ENCODE measurements around the gene CCDC63.
"Not testable (repeated sequence)": the region's sequence is repeated elsewhere in the genome, so short reads cannot be mapped to it uniquely, and the experiment has no call there.

CCDC63 gene

DNA sequence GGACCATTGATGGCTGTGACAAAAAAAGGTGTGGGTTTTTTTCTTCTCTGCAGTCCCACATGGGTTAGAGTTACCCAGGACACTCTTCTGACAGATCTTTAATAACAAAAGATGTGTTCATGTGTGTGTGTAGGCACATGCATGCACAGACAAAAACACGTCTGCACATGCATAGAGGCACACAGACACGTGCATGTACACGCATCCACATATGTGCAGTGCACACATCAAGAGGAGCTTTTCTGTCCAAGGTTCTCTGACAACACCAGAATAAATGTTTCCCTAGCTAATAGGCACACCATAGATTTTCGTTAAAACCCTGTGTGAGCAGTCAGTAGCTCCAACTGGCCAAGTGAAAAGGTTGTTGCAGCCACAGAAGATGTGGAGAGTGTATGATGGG lies 76.4 kb downstream of the CCDC63 start:
- no peak for DNase-seq (ENCODE audit: low spot score)

DNA sequence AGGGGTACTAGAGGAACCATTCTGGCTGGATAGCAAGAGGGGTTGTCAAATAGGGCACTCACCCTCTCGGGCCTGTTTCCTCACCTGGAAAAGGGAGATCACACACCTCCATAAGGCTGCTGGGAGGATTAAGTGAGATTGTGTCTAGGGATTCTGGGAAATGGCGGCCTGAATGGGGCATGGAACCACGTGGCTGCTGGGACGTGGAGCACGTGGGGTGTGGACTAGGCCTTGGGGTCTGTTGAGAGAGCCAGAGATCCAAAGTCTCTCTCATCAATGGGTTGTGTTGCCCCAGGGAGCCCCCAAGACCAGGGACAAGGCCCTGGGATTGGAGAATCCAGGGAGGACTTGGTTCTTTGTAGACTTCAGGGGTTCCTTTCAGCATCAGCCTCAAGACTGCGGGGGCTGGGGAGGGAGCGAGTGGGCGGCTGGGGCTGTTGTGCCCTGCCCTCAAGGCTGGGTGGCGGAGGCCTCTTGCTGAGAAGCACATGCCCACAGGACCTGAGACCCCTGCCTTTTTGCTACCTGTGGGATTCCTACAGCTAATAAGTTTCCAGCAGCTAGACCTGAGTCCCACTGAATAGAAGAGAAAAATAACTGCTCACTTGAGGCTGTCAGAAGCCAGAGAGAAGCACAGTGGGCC lies 77.0 kb downstream of the CCDC63 start:
- no peak for DNase-seq (ENCODE audit: low spot score)

DNA sequence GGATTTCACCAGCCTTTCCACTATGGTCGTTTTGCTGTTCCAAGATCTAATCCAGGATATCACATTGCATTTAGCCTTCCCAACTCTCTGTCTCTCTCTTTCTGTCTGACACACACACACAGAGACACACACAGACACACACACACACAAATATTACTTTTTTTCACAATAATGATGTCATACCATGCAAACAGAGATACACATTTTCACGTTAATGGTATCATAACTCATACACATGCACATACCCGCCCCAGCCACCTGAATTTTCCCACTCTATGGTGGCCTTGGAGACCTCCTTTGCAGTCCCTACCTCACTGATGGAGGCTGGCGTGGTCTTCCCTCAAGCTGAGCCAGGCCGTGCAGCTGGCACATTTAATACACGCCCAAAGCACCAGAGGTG lies 80.8 kb downstream of the CCDC63 start:
- DNase-seq (ENCODE audit: low spot score), result no peak

DNA sequence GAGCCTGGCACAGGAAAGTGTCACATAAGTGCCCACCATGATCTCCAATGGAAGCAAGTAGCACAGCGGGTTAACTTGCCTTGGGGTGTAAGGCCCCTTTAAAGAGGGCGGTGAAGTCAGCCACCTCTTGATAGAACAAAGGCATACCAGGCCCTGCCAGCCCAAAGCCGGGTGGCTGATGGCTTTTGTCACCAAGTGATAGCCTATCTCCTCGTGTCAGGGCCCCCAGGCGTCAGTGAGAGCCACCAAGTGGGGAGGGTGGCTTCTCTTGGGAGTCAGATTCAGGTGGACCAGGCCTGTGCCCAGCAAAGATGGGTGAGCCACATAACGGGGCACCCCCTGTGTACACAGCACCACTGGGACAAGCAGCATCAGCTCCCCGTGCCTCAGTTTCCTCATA lies 81.9 kb downstream of the CCDC63 start:
- DNase-seq (ENCODE audit: low spot score), result peak; percentile 4

GRCh38 chr12:110929818-110930217 lies 83.0 kb downstream of the CCDC63 start:
- no peak for DNase-seq (ENCODE audit: low spot score)

- DNase-seq (ENCODE audit: low spot score), result no peak
These were observed 83.8 kb downstream of the CCDC63 start for GRCh38 chr12:110930348-110931314.

DNA sequence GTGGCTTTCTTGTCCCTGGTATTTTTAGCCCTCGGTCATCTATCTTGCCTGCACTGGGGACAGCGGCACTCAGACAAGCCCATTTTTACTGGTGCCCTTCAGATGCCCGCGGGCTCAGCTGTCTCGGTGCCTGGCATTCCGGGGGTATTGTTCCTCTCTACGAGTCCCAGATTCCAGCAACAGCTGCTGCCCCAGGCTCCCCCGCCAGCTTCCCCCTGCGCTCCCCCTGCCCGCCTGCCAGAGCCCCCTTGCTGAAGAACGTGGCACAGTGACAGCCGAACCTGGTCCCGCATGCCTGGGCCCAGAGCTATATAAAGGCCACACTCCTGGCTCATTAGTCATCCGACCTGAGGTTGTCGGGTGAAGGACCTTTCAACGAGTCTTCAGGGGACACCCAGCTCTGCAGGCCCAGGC lies 84.5 kb downstream of the CCDC63 start:
- no peak for DNase-seq (ENCODE audit: low spot score)

DNA sequence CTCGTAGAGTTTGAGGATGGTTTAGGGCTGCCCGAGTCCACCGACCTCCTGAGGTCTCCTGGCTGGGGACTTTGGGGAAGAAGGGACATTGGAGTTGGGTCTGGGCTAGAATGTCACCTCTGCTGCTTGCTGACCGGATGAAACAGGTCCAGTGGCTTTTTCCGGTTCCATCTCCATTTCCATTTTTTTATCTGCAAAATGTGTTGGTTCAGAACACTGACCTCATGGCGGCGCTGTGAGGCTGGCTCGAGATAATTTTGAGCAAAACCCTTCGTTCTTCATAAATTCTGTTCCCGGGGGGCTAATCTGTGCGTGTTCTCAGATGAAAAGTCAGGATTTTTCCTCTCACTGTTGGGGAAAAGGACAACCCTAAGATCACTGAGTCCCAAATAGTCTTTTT lies 85.3 kb downstream of the CCDC63 start:
- no peak for DNase-seq (ENCODE audit: low spot score)

- DNase-seq (ENCODE audit: low spot score), result no peak
These were observed 86.7 kb downstream of the CCDC63 start for GRCh38 chr12:110933326-110933974.

GRCh38 chr12:110934093-110934852 lies 87.5 kb downstream of the CCDC63 start:
- DNase-seq (ENCODE audit: low spot score), result no peak

DNA sequence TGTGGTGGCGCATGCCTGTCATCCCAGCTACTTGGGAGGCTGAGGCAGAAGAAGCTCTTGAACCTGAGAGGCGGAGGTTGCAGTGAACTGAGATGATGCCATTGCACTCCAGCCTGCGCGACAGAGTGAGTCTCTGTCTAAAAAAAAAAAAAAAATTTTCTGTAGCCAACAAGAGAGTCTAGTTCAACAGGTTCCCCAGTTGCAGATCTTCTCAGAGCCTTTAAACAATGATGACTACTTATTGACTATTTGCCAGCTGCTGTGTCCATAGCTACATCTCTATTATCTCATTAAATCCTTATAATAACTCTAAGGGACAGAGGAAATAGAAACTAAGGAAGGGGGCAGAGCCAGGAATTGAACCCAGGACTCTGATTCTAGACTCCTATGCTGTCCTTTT lies 88.8 kb downstream of the CCDC63 start:
- no peak for DNase-seq (ENCODE audit: low spot score)

DNA sequence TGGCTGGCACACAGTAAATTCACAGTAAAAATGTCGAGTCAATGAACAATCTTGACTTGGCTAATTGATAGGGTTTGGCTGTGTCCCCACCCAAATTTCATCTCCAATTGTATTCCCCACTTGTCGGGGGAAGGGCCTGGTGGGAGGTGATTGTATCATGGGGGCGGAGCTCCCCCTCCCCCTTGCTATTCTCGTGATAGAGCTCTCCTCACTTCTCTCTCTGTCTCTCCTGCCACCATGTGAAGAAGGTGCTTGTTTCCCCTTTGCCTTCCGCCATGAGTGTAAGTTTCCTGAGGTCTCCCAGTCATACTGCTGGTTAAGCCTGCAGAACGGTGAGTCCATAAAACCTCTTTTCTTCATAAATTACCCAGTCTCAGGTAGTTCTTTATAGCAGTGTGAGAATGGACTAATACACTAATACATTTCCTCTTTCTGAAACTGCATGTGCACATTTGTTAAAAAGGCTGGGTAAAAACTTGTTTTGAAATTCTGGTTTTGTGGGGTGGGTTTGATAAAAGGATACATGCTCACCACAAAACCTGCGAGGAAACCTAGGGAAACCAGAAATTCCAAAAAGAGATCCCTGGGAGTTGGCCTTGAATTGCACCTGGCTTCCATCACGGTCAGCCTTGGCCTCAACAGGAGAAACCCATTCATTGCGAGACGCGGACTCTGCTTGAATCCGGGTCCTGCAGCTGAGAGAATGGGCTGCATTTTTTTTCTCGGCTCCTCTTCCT lies 89.7 kb downstream of the CCDC63 start:
- DNase-seq (ENCODE audit: low spot score), result no peak

- DNase-seq (ENCODE audit: low spot score), result peak; percentile 49
These were observed 90.4 kb downstream of the CCDC63 start for GRCh38 chr12:110937104-110937641.

GRCh38 chr12:110940296-110940695 lies 93.5 kb downstream of the CCDC63 start:
- no peak for DNase-seq (ENCODE audit: low spot score)

DNA sequence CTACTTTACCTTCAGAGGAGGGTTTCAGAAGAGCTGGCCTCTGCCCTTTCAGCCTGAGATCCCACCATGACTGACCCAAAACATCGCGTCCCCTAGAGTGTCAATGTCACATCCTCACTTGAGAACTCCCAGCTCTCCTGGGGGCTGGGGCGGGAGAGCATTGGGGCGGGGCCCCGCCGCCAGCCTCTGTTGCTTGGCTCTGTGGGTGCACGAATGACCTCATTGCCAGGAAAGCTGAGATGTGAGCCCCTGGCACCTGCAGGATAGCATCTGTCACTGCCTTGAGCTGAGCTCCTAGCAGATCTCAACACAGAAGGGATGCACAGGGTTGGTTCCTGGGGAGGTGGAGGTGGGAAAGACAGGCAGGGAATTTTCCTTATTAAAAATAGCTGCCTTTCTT lies 94.1 kb downstream of the CCDC63 start:
- no peak for DNase-seq (ENCODE audit: low spot score)

GRCh38 chr12:110941391-110941790 lies 94.6 kb downstream of the CCDC63 start:
- no peak for DNase-seq (ENCODE audit: low spot score)

DNA sequence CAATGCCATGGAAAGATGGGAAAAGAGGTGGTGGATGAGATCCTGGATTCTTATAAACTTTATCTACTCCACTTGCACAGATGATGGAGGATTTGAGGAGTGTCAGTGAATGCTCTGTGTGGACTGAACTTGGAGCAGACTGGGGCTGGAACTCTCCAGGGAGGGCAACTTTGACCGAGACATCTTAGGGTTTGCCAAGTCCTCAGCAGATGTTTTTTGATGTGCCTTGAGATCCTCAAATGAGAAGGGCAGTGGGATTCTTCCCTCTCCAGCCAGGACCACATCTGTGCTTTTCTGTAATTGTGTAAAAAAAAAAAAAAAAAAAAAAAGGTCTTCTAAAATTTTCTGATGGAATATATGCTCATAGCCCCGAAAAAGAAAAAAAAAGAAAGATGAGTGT lies 96.6 kb downstream of the CCDC63 start:
- DNase-seq (ENCODE audit: low spot score), result no peak

DNA sequence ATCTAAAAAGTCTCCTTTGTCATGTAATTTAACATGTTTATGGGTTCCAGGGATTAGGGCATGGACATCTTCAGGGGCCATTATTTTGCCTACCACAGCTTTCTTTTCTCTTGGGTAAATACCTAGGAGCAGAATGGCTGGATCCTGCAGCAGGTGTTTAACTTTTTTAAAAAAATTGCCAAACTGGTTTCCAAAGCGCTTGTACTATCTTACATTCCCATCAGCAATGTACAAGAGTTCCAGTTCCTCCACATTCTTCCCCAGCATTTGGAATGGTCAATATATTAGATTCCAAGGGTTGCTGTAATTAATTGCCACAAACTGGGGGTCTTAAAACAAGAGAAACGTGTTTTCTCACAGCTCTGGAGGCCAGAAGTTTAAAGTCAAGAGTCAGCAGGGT lies 101.3 kb downstream of the CCDC63 start:
- no peak for DNase-seq (ENCODE audit: low spot score)

GRCh38 chr12:110950466-110950865 lies 103.7 kb downstream of the CCDC63 start:
- DNase-seq (ENCODE audit: low spot score), result not testable (repeated sequence)

DNA sequence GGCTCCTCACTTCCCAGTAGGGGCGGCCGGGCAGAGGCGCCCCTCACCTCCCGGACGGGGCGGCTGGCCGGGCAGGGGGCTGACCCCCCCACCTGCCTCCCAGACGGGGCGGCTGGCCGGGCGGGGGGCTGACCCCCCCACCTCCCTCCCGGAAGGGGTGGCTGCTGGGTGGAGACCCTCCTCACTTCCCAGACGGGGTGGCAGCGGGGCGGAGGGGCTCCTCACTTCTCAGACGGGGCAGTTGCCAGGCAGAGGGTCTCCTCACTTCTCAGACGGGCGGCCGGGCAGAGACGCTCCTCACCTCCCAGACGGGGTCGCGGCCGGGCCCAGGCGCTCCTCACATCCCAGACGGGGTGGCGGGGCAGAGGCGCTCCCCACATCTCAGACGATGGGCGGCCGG lies 104.1 kb downstream of the CCDC63 start:
- DNase-seq (ENCODE audit: low spot score), result not testable (repeated sequence)
